HepG2 (cell line): ENCODE measurements around the gene LDLRAD4. TPM values are rescaled to one million over a fixed set of nuclear protein-coding genes. Genes with fewer than 3 reads are reported as not detected.

Experiments used
- AGO1 ChIP-seq: fragments of 200-400 bp; formaldehyde crosslinking; IDR thresholded peaks from 2 replicates; pipeline ENCODE4 v1.6.1; 2017; ENCODE audit warnings: mild to moderate bottlenecking, low read depth, low read length, moderate library complexity; ENCODE audit not compliant: poor library complexity, severe bottlenecking
- HNF4A ChIP-seq: sonication (generic); formaldehyde crosslinking; IDR thresholded peaks from 2 replicates; pipeline ENCODE4 v1.4.0; 2020; ENCODE audit warnings: missing genetic modification reagents
- IRX3 ChIP-seq: sonication (generic); formaldehyde crosslinking; IDR thresholded peaks from 2 replicates; pipeline ENCODE4 v1.8.1; 2023; ENCODE audit warnings: mild to moderate bottlenecking, low read depth, missing genetic modification reagents, borderline replicate concordance
- RCOR2 ChIP-seq: IDR thresholded peaks from 2 replicates; pipeline ENCODE4 v1.6.1; 2016; ENCODE audit warnings: missing biosample characterization, missing genetic modification reagents
- RFX5 ChIP-seq: IDR thresholded peaks from 2 replicates; pipeline ENCODE4 v1.6.1; 2011; ENCODE audit warnings: low read depth, low read length, improper control_type of control experiment
- SIX4 ChIP-seq: sonication (generic); formaldehyde crosslinking; IDR thresholded peaks from 2 replicates; pipeline ENCODE4 v1.4.0; 2020; ENCODE audit warnings: missing genetic modification reagents
- SNRNP70 ChIP-seq: fragments of 200-400 bp; formaldehyde crosslinking; IDR thresholded peaks from 2 replicates; pipeline ENCODE4 v1.6.1; 2017; ENCODE audit warnings: mild to moderate bottlenecking, low read depth, low read length, moderate library complexity
- ZC3H13 ChIP-seq: sonication (generic); formaldehyde crosslinking; IDR thresholded peaks from 2 replicates; pipeline ENCODE4 v1.8.1; 2023; ENCODE audit warnings: mild to moderate bottlenecking, missing genetic modification reagents, moderate library complexity
- ZHX1 ChIP-seq: sonication (generic); formaldehyde crosslinking; IDR thresholded peaks from 2 replicates; pipeline ENCODE4 v1.8.1; 2022; ENCODE audit warnings: low read depth, mild to moderate bottlenecking, missing genetic modification reagents
- ZNF569 ChIP-seq: sonication (generic); formaldehyde crosslinking; IDR thresholded peaks from 2 replicates; pipeline ENCODE4 v1.5.0; 2020; ENCODE audit warnings: mild to moderate bottlenecking, missing genetic modification reagents, moderate library complexity, borderline replicate concordance
- ZNF609 ChIP-seq: sonication (generic); formaldehyde crosslinking; IDR thresholded peaks from 2 replicates; pipeline ENCODE4 v1.4.0; 2020; ENCODE audit warnings: mild to moderate bottlenecking, missing genetic modification reagents, borderline replicate concordance
- ZNF703 ChIP-seq: sonication (generic); formaldehyde crosslinking; IDR thresholded peaks from 2 replicates; pipeline ENCODE4 v1.5.1; 2020; ENCODE audit warnings: missing genetic modification reagents, mild to moderate bottlenecking, moderate library complexity, borderline replicate concordance
- polyA plus RNA-seq, 8 experiments: library from polyadenylated mRNA; depleted of rRNA in 3 of 8; stranded (reverse) in 7 of 8; unstranded in 1 of 8; fragments of >200 nt; fragmentation: Illumina TruSeq in 4 of 8; extraction: Trizol in 4 of 8; gene quantifications; 2 replicates each; pipeline versions ENCODE4 v1.2.1 to v1.2.3, GENCODE V29; 2011 to 2016; ENCODE audit warnings: low read depth in 4 of 8, missing spikeins in 1 of 8, mixed read lengths in 1 of 8; ENCODE audit not compliant: insufficient read depth in 1 of 8
- total RNA-seq, 5 experiments: library from RNA; depleted of rRNA; stranded (reverse); fragments of >200 nt; fragmentation: Illumina TruSeq; extraction: Trizol; gene quantifications; 2 replicates each; pipeline ENCODE4 v1.2.3, GENCODE V29; 2016; ENCODE audit warnings: low read depth in 1 of 5
- TF ChIP-seq, protein P1 (sequence below): IDR thresholded peaks from 2 replicates; pipeline ENCODE4 v1.6.1; 2012; ENCODE audit warnings: low read depth, low read length, improper control_type of control experiment
- TF ChIP-seq, protein P2 (sequence below): sonication (generic); formaldehyde crosslinking; IDR thresholded peaks from 2 replicates; pipeline ENCODE4 v1.9.0; 2021; ENCODE audit warnings: mild to moderate bottlenecking, missing genetic modification reagents

The LDLRAD4 gene
- total and polyA plus RNA-seq, 2 of the 13 experiments (the other 11 are each of a cell fraction or from before 2014, with no cell fraction given) = 13.6 to 20.9 TPM

DNA sequence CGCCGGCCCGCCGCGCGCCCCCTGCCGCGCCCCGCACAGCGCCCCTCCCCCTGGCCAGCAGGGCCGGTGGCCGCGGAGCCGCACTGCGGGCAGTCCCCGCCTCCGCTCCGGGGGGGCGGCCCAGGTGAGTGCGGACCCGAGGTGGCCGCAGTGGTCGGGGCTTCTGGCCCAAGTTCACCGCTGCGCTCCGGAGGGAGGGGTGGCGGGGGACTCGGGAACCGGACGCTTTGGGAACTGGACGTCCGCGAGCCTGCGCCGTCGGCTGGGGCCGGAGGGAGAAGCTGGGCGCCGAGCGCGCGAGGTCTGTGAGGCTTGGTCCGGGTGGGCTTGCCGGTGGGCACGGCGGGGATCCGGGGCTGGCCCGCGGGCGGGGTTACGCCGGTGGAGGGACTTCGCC is 591 bp upstream of the LDLRAD4 start (continued):
- TF ChIP-seq ZHX1 (CRISPR knock-in tag) (no peak), IRX3 (CRISPR knock-in tag) (no peak), AGO1 (no peak), RCOR2 (no peak), HNF4A (CRISPR knock-in tag) (no peak), ZNF609 (CRISPR knock-in tag) (0 out of 2 replicates have a peak, but pooled peaks have one; percentile 38), SNRNP70 (no peak), ZNF569 (CRISPR knock-in tag) (no peak), ZNF703 (no peak), RFX5 (no peak), ZC3H13 (CRISPR knock-in tag) (peak; percentile 8; the same call in 1 of the 2 replicates), SIX4 (CRISPR knock-in tag) (no peak)
- TF ChIP-seq, protein P1, sequence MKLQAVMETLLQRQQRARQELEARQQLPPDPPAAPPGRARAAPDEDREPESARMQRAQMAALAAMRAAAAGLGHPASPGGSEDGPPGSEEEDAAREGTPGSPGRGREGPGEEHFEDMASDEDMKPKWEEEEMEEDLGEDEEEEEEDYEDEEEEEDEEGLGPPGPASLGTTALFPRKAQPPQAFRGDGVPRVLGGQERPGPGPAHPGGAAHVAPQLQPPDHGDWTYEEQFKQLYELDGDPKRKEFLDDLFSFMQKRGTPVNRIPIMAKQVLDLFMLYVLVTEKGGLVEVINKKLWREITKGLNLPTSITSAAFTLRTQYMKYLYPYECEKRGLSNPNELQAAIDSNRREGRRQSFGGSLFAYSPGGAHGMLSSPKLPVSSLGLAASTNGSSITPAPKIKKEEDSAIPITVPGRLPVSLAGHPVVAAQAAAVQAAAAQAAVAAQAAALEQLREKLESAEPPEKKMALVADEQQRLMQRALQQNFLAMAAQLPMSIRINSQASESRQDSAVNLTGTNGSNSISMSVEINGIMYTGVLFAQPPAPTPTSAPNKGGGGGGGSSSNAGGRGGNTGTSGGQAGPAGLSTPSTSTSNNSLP = no peak
- TF ChIP-seq, protein P2, sequence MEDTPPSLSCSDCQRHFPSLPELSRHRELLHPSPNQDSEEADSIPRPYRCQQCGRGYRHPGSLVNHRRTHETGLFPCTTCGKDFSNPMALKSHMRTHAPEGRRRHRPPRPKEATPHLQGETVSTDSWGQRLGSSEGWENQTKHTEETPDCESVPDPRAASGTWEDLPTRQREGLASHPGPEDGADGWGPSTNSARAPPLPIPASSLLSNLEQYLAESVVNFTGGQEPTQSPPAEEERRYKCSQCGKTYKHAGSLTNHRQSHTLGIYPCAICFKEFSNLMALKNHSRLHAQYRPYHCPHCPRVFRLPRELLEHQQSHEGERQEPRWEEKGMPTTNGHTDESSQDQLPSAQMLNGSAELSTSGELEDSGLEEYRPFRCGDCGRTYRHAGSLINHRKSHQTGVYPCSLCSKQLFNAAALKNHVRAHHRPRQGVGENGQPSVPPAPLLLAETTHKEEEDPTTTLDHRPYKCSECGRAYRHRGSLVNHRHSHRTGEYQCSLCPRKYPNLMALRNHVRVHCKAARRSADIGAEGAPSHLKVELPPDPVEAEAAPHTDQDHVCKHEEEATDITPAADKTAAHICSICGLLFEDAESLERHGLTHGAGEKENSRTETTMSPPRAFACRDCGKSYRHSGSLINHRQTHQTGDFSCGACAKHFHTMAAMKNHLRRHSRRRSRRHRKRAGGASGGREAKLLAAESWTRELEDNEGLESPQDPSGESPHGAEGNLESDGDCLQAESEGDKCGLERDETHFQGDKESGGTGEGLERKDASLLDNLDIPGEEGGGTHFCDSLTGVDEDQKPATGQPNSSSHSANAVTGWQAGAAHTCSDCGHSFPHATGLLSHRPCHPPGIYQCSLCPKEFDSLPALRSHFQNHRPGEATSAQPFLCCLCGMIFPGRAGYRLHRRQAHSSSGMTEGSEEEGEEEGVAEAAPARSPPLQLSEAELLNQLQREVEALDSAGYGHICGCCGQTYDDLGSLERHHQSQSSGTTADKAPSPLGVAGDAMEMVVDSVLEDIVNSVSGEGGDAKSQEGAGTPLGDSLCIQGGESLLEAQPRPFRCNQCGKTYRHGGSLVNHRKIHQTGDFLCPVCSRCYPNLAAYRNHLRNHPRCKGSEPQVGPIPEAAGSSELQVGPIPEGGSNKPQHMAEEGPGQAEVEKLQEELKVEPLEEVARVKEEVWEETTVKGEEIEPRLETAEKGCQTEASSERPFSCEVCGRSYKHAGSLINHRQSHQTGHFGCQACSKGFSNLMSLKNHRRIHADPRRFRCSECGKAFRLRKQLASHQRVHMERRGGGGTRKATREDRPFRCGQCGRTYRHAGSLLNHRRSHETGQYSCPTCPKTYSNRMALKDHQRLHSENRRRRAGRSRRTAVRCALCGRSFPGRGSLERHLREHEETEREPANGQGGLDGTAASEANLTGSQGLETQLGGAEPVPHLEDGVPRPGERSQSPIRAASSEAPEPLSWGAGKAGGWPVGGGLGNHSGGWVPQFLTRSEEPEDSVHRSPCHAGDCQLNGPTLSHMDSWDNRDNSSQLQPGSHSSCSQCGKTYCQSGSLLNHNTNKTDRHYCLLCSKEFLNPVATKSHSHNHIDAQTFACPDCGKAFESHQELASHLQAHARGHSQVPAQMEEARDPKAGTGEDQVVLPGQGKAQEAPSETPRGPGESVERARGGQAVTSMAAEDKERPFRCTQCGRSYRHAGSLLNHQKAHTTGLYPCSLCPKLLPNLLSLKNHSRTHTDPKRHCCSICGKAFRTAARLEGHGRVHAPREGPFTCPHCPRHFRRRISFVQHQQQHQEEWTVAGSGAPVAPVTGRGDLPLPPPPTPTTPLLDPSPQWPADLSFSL (CRISPR knock-in tag) = no peak
